Measurements from ENCODE around the gene JMJD1C.

Gene JMJD1C

DNA sequence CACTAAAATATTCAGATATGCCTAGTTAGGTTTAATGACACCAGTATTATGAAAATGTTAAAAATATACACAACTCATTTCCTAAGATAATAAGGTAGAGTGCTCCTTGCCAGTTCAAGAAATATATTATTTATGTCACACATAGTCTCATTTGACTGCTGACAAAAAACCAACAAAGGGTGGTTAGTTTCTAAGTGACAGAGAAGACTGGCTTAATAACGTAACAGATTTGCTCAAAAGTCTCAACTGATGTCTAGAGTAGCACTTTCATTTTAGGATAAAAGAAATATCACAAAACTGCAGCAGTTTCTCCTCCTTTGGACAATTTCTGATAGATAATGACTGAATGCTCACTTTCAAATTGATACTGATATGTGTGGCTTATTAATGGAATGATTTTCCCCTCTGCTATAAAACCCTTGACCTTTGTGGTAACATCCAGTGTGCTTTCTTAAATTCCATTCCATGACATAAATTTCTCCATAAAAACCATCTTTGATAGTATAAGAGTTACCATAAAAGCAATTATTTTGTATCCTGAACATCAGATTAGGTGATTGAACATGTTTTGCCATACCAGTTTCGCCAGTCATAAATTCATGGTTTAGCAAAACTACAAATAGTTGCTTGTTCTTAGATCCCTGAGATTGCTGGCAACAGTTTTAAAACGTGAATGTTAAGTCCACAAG is 238.4 kb downstream of the JMJD1C start:
- H3K27ac ChIP-seq = no peak overlapping the region
- TF ChIP-seq CTCF (IDR thresholded peaks at IDR 0.05) = no peak
- no peak overlapping the region for H3K4me3 ChIP-seq
- no peak for DNase-seq (ENCODE audit: low spot score)

GRCh38 chr10:63224241-63224640 is 241.5 kb downstream of the JMJD1C start:
- Histone ChIP-seq H3K27ac (no peak overlapping the region), H3K4me3 (no peak overlapping the region)
- no peak for TF ChIP-seq CTCF (IDR thresholded peaks at IDR 0.05)
- DNase-seq (ENCODE audit: low spot score) = no peak

DNA sequence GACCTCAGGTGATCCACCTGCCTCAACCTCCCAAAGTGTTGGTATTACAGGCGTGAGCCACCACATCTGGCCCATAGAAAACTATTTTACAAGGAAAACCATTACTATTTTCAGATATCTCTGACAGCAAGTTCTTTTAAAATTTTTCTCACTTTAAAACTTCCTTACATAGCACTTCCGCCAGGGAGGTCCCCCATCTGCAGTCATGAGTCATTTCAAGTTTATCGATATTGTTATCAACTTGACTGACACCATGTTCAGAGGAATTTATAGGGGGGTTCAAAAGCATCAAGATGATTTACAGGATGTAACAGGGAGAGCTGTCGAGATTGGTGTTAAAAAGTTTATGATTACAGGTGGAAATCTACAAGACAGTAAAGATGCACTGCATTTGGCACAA is 243.8 kb downstream of the JMJD1C start:
- no peak overlapping the region for H3K27ac ChIP-seq
- TF ChIP-seq CTCF (IDR thresholded peaks at IDR 0.05) = no peak
- no peak overlapping the region for H3K4me3 ChIP-seq
- no peak for DNase-seq (ENCODE audit: low spot score)

GRCh38 chr10:63219749-63220148 is 246.0 kb downstream of the JMJD1C start:
- no peak for TF ChIP-seq CTCF (IDR thresholded peaks at IDR 0.05)
- Histone ChIP-seq H3K4me3 (no peak overlapping the region), H3K27ac (no peak overlapping the region)
- DNase-seq (ENCODE audit: low spot score) = no peak

DNA sequence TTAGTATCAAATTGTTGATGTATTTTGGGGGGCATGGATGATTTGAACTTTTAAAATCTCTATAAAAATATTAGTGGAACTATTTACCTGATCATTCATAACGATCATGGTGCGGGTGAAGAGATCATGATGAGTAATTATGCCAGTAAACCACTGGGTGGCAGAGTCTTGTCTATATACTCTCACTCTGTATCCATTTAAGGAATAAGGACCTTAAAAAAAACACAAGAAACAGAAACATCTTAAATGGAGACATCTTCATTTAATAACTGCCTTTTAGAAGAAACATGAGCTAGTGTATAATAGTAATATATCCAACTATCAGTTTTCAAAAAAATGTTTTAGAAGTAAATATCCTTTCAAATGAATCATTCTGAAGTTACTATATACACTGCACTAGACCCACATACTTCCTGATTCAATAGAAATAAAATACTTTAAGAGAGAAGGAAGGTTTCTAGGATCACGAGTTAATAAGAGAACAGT is 248.6 kb downstream of the JMJD1C start:
- no peak overlapping the region for H3K27ac ChIP-seq
- H3K4me3 ChIP-seq = no peak overlapping the region
- TF ChIP-seq CTCF (IDR thresholded peaks at IDR 0.05) = peak; percentile 36
- DNase-seq (ENCODE audit: low spot score) = no peak

- Histone ChIP-seq H3K4me3 (no peak overlapping the region), H3K27ac (no peak overlapping the region)
- no peak for DNase-seq (ENCODE audit: low spot score)
- TF ChIP-seq CTCF (IDR thresholded peaks at IDR 0.05) = no peak
Measured at GRCh38 chr10:63214571-63214970, 251.2 kb downstream of the JMJD1C start.

GRCh38 chr10:63213489-63213888 is 252.3 kb downstream of the JMJD1C start:
- H3K4me3 ChIP-seq = no peak overlapping the region
- DNase-seq (ENCODE audit: low spot score) = no peak
- no peak for TF ChIP-seq CTCF (IDR thresholded peaks at IDR 0.05)
- H3K27ac ChIP-seq = peak overlapping the region in 1 of 2 donors; percentile 13

Measured in coronary artery (tissue), 2 donors.